Muscle of arm (tissue), 12 donors: ENCODE data around the gene SBF2. TPM values are rescaled to one million over a fixed set of nuclear protein-coding genes. Genes with fewer than 3 reads are reported as not detected.
"Not testable (repeated sequence)": the region's sequence is repeated elsewhere in the genome, so short reads cannot be mapped to it uniquely, and the experiment has no call there.

ENCODE experiments used
- DNase-seq: peaks from one replicate; pipeline ENCODE4 v3.0.0-alpha.2; 2013
- polyA plus RNA-seq, 12 donors: library from polyadenylated mRNA; unstranded; fragments of 120-200 nt; gene quantifications; one replicate each; pipeline ENCODE4 v1.2.1, GENCODE V29; 2013; ENCODE audit not compliant: insufficient read length in 12 of 12

The SBF2 gene
- polyA plus RNA-seq, 12 donors: 18.3 to 53.2 (median 25.3) TPM; not detected in 1

GRCh38 chr11:9903579-9903978, 390.4 kb downstream of the SBF2 start:
- no peak for DNase-seq

- no peak for DNase-seq
These were observed 392.1 kb downstream of the SBF2 start for GRCh38 chr11:9901943-9902342.

- not testable (repeated sequence) for DNase-seq
These were observed 393.8 kb downstream of the SBF2 start for GRCh38 chr11:9900253-9900652.

- DNase-seq: no peak
These were observed 394.3 kb downstream of the SBF2 start for GRCh38 chr11:9899676-9900075.

DNA sequence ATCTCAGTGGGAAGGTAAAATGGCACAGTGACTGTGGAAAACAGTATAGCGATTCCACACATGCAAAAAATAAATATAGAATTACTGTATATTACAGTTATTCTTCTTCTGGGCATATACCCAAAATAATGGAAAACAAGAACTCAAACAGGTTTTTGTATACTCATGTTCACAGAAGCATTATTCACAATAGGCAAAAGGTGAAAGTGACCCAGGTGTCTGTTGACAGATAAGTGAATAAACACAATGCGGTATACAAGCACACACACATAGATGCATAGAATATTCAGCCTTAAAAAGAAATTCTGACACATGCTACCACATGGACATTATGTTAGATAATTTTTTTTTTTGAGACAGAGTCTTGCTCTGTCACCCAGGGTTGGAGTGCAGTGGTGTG, 397.1 kb downstream of the SBF2 start:
- DNase-seq: no peak

GRCh38 chr11:9895006-9895405, 399.0 kb downstream of the SBF2 start:
- DNase-seq: no peak

GRCh38 chr11:9893474-9893873, 400.5 kb downstream of the SBF2 start:
- DNase-seq: no peak

DNA sequence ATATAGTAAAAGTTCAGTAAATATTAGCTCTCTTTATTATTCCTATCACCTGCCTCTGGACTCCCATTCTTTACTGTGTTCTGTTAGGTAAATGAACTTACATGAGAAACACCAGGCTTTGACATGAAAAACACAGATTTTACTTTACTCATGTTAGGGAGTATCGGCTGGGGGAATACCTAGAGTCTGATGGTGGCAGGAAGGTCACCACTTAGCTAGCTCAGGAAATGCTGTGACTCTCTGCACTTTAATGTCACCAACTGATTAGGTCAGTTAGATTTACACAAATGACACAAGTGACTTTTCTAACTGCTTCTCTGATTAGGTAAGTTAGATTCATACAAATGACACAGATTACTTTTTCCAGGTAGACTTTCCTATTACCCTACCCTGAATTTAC, 405.1 kb downstream of the SBF2 start:
- DNase-seq: no peak

DNA sequence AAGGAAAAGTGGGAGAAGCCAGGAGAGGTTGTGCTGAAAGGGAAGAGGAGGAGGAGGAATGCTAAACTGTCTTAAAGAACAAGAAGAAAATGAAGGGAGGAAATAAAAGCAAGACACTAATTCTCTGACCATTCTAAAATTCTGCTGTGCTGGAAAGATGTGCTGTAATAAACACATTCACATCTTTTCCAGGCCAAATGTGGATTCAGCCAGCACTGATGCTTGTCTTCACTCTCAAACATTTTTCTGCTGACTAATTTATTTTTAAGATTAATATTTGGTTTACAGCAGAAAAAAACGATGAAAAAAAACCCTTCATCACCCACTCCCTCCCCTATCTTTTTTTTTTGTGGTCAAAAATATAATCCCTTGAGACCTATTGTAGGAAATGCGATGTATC, 406.5 kb downstream of the SBF2 start:
- no peak for DNase-seq

GRCh38 chr11:9886595-9886994, 407.4 kb downstream of the SBF2 start:
- no peak for DNase-seq

DNA sequence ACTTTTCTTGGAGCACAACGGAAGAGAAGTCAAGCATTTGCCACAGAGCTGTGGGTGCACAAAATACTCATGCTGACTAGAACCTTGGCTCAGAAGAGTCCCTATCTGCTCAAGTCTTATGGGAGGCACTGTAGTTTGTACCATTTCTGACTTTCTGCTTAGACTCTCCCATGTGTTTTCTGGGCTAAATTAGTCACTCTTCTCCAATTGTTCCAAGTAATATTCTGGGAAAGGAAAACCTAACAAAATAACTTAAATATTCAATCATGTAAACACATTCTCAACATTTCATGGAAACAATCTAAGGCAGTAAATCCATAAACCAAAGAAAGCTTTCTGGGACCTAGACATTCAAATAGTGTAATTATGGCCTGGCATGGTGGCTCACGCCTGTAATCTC, 409.4 kb downstream of the SBF2 start:
- DNase-seq: no peak

DNA sequence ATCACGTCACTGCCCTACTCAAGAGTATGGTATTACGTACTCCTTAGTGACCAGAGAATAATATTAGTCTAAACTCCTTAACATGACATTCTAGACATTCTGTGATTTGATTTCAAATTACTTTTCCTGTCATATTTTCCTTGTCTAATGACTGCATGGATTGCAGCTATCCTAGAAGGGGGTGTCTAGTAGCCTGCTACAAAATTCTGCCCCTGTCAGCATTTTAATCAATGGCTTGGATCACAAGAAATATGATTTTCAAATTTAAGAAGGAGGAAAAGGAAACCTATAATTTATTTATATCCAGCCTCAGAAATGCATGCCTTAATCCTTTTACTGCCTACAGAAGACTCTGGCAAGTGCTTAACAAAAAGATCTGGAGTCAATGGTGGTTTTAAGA, 413.4 kb downstream of the SBF2 start:
- DNase-seq: no peak

- no peak for DNase-seq
These were observed 415.1 kb downstream of the SBF2 start for GRCh38 chr11:9878936-9879335.

- no peak for DNase-seq
These were observed 417.7 kb downstream of the SBF2 start for GRCh38 chr11:9876331-9876730.

GRCh38 chr11:9875862-9876261, 418.2 kb downstream of the SBF2 start:
- no peak for DNase-seq

- no peak for DNase-seq
These were observed 418.6 kb downstream of the SBF2 start for GRCh38 chr11:9875399-9875798.

- no peak for DNase-seq
These were observed 419.6 kb downstream of the SBF2 start for GRCh38 chr11:9874466-9874865.

- DNase-seq: no peak
These were observed 425.4 kb downstream of the SBF2 start for GRCh38 chr11:9868641-9869040.

GRCh38 chr11:9862981-9863380, 431.0 kb downstream of the SBF2 start:
- DNase-seq: no peak

DNA sequence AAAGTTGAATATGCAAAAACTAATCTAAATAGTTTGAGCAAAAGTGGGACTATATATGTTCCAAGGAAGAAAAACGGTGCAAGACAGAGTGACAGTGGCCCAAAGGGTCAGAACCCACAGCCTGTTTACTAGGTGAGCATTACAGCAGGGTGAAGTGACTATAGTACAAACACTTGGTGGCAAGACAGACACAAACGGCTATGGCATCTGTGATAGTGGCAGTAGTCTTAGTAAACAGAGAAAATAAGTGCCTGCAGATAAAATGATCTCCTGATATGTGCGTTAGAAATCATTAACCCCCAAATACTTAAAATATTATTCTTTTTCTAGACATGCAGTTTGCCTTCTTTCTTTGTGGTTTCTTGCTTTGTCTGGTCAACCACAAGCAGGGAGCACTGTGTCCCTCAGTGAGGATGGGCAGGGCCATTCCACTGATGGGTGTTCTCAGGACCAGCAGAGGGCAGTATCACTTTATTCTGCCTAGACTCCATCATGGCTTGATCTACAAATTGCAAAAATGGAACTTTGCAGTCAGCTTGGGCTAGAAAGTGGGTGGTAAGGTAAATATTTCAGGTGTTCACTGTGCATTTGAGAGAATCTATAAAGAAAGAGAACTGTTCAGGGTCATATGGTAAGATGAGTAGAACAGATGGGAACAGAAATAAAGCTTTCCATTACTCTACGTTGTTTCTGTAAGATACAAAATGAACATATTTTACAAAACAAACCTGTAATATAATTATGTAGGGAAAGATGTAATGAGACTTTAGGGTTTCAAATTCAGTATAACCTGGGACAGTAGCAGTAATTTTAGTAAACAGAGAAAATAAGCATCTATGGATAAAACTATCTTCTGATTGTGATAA, 431.9 kb downstream of the SBF2 start:
- DNase-seq: peak; percentile 32

DNA sequence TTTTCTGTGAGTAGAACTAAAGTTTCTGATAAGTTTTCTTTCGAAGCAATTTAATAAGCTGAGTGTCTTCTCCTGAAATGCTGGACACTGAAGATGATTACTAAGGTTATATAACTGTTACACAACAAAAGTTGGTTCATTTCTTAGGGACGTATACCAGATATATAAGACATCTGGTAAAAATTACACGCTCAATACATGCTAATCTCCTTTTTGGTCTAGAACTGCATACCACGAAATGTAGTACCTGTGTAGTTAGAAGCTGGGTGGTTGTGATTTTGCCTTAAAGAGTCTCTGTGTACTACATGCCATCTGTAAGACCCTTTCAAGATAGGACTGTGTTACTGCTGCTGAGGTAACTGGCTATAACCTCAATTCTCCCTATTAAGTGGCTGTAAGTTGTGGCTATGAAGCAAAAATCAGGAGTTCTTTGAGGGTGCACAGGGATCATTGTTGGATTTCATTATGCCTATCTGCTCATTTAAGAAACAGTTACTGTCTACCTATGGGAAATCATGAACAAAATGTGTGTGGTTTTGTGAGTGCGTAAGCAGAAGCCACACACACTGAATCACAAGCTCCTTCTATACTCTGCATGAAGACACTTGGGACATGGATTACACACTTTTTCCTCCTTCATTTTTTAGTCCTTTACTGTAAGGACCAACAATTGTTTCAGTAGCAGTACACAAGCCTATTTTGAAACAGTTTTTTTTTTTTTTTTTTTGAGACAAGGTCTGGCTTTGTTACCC, 434.3 kb downstream of the SBF2 start:
- DNase-seq: no peak

- DNase-seq: no peak
These were observed 435.2 kb downstream of the SBF2 start for GRCh38 chr11:9858822-9859221.

GRCh38 chr11:9858218-9858617, 435.8 kb downstream of the SBF2 start:
- DNase-seq: no peak
